ENCODE data around the gene GALNT3.

Gene GALNT3

GRCh38 chr2:165720511-165720910, 73.5 kb downstream of the GALNT3 start:
- no peak for DNase-seq

- DNase-seq, result peak in 1 of 2 experiments; percentile 14
Measured at GRCh38 chr2:165718610-165719210, 75.3 kb downstream of the GALNT3 start.

DNA sequence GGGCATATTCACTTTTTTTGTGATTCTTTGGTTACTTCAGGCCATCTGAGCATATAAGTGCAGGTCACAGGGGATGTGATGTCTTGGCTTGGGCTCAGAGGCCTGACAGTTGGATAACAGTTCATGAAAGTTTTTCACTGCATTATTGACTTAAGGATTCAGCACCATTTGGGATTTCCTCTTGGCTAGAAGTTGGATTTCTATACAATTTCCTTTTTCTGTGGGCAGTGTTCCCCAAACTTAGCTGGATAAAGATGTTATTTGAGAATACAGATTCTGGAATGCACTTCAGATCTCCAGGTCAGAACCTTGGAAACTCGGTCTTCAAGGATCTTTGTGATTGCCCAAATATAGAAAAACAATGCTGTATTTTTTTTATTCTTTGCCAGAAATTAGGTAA, 78.0 kb downstream of the GALNT3 start:
- no peak for DNase-seq

DNA sequence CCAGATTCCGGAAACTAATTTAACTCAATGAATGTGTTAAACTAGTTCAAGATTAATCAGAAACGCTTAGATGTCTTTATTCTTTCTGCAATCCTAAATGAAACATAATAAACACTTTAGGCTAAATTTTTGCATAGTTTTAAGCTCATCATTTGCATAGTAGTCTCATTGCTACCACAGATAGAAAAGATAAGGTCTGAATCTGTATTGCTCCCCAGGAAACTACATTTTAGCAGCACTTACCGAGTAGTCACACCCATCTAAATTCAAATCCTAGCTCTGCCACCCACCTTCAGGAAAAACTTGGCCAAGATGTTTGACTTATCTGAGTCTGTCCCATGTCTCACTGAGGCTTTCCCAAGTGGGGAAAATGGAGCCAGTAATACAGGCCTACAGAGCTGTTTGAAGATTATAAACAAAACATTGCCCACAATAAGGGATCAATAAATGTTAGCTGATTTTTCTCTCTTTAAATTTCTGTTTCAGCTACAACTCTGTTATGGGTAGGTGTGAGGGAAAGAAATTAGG, 87.0 kb downstream of the GALNT3 start:
- no peak for DNase-seq

- no peak for DNase-seq
Measured at GRCh38 chr2:165701147-165701546, 92.9 kb downstream of the GALNT3 start.

DNA sequence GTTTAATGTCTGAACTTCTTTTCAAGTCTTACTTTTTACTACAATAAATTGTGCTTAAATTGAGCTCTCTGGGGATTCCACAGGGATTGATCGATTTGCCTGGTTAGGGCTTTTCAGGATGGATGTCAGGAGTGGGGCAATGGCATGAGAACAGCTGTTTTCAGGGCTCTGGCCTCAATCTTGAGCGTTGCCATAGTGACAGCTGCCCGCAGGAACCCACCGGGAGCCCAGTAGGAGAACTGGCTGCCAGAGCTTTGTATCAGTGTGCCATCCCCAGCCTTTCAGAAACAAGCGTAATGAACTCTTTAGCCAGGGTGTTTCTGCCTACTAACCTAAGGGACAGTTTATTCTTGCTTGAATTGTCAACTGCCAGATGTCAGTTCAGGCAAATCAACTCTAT, 93.5 kb downstream of the GALNT3 start:
- DNase-seq, result peak in 1 of 2 experiments; percentile 37

DNA sequence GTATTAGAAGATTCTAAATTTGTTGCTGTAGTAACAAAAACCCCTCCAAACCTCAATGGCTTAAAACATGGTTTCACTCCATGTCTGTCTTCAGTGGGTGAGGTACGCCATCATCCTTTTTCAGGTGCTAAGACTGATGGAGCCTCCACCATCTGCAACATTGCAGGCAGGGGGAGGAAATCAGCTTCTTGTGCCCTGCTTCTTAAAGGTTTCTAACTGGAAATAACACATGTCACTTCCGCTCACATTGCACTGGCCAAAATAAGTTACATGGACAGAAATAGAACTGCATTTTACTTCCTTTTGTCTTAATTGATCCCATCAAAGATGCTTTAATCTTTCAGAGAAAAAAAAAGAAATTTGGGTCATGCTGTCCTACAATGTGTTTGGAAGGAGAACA, 94.1 kb downstream of the GALNT3 start:
- no peak for DNase-seq

GRCh38 chr2:165698444-165698884, 95.6 kb downstream of the GALNT3 start:
- peak; percentile 75 to 80 for DNase-seq

GRCh38 chr2:165697748-165698443, 96.2 kb downstream of the GALNT3 start:
- DNase-seq, result peak; percentile 81 to 84

All from NCI-H446 (cell line).